Right lobe of liver (tissue), 6 donors: ENCODE results near the gene C2orf92. TPM values are rescaled to one million over a fixed set of nuclear protein-coding genes. Genes with fewer than 3 reads are reported as not detected.

Source experiments
- ATAC-seq, 4 donors: fragments of 200-7000 bp; cut with Tn5 transposase; one replicate each; pipeline ENCODE4 v1.9.1; 2020; ENCODE audit warnings: mild to moderate bottlenecking in 4 of 4, moderate library complexity in 4 of 4
- DNase-seq, 3 donors: peaks; one replicate each; pipeline ENCODE4 v3.0.0-alpha.2; 2020
- H3K27ac ChIP-seq, 3 donors: fragments of 200-600 bp; one replicate each; pipeline ENCODE4 v1.8.0; 2022
- H3K27me3 ChIP-seq, 2 donors: fragments of 200-600 bp; one replicate each; pipeline ENCODE4 v1.8.0; 2022
- H3K36me3 ChIP-seq, 4 donors: fragments of 200-600 bp; sonication (generic) in 1 of 4; one replicate each; pipeline versions ENCODE4 v1.5.1 to v1.8.0; 2017 to 2022; ENCODE audit warnings: control low read depth in 1 of 4
- H3K4me1 ChIP-seq, 4 donors: fragments of 200-600 bp; sonication (generic) in 1 of 4; one replicate each; pipeline versions ENCODE4 v1.5.1 to v1.8.0; 2017 to 2022; ENCODE audit warnings: control low read depth in 1 of 4
- H3K4me3 ChIP-seq, 3 donors: fragments of 200-600 bp; one replicate each; pipeline ENCODE4 v1.8.0; 2022
- H3K9me3 ChIP-seq, 4 donors: fragments of 200-600 bp; sonication (generic) in 1 of 4; one replicate each; pipeline versions ENCODE4 v1.5.1 to v1.8.0; 2017 to 2022; ENCODE audit warnings: control low read depth in 1 of 4
- CTCF ChIP-seq, 4 donors: fragments of 200-600 bp in 3 of 4; fragments of 450-650 bp in 1 of 4; IDR thresholded peaks; one replicate each; pipeline versions ENCODE4 v1.5.1 to v1.8.0; 2016 to 2022; ENCODE audit warnings: antibody characterized with exemption in 4 of 4, mild to moderate bottlenecking in 2 of 4
- POLR2A ChIP-seq: fragments of 450-650 bp; IDR thresholded peaks from one replicate; pipeline ENCODE4 v1.6.1; 2017; ENCODE audit warnings: antibody characterized with exemption, mild to moderate bottlenecking
- WGBS: methylation state at CpG from one replicate; pipeline ENCODE4 v1.1.6; 2018; ENCODE audit warnings: low coverage, low lambda C conversion rate; ENCODE audit not compliant: insufficient coverage; ENCODE audit errors: missing lambda C conversion rate; 5-methylcytosine and 5-hydroxymethylcytosine counted together
- intact Hi-C, 2 donors: fragments of 100-400 bp; cut with DNase I; formaldehyde crosslinking; loops; one replicate each; pipeline versions ENCODE4 v1.11.2 to v1.14.1; 2022
- total RNA-seq, 6 experiments: library from RNA; depleted of rRNA in 2 of 6; stranded (reverse); fragments of >200 nt in 2 of 6; fragmentation: NEBNext Ultra II Directional in 3 of 6; extraction: Animal tissue kit (Norgen Biotek cat#: 25700) in 3 of 6; gene quantifications; one replicate each; pipeline versions ENCODE4 v1.1.0 to v1.2.4, GENCODE V29; 2016 to 2023
- donor health status: DM: no; HTN: yes; CAD: no.
- donor health status: DM: no; HTN: no; CAD: no.
- donor health status: DM: no; HTN: no; CAD: no.
- donor health status: DM: no; HTN: yes; CAD: no.
- donor health status: DM: no; HTN: yes; CAD: no.

The C2orf92 gene
- total RNA-seq, 6 experiments from 2014 or later, result 2.0 to 12.8 (median 4.4) TPM

- peak in 1 of 3 donors; percentile 12 for DNase-seq
Measured at GRCh38 chr2:97714084-97714949, 44.8 kb downstream of the C2orf92 start.

GRCh38 chr2:97714950-97715652 lies 45.6 kb downstream of the C2orf92 start:
- H3K4me3 ChIP-seq, result no peak overlapping the region
- no peaks in the 10 kb centered on the region for H3K9me3 ChIP-seq
- H3K36me3 ChIP-seq, result no peaks in the 10 kb centered on the region
- WGBS, result 56% methylated on average over 2 of the region's 13 CpGs
- no peak overlapping the region for H3K27ac ChIP-seq
- no peak for ATAC-seq
- TF ChIP-seq POLR2A (no peak), CTCF (IDR thresholded peaks at IDR 0.05) (no peak)
- DNase-seq, result peak; percentile 10 to 31 (median 12)
- intact Hi-C loops, result no loop called here
- H3K27me3 ChIP-seq, result no peaks in the 10 kb centered on the region
- no peaks in the 10 kb centered on the region for H3K4me1 ChIP-seq

More at GRCh38 chr2:97714084-97714949, 44.8 kb downstream of the C2orf92 start:
- intact Hi-C loops, result no loop called here
- WGBS, result 56% methylated on average over 5 of the region's 17 CpGs
- TF ChIP-seq POLR2A, result no peak
- ATAC-seq, result no peak
- no peak overlapping the region for H3K27ac ChIP-seq
- H3K36me3 ChIP-seq, result no peaks in the 10 kb centered on the region
- H3K9me3 ChIP-seq, result no peaks in the 10 kb centered on the region
- H3K4me1 ChIP-seq, result no peaks in the 10 kb centered on the region
- H3K27me3 ChIP-seq, result no peaks in the 10 kb centered on the region
- peak overlapping the region in 1 of 3 donors; percentile 4 for H3K4me3 ChIP-seq

- H3K27ac ChIP-seq, result no peak overlapping the region
- H3K4me3 ChIP-seq, result no peak overlapping the region
- H3K9me3 ChIP-seq, result no peaks in the 10 kb centered on the region
- WGBS, result 38% methylated on average over 4 of the region's 9 CpGs
- no peaks in the 10 kb centered on the region for H3K27me3 ChIP-seq
- TF ChIP-seq POLR2A, result no peak
- no peak for TF ChIP-seq CTCF (IDR thresholded peaks at IDR 0.05)
- no peaks in the 10 kb centered on the region for H3K4me1 ChIP-seq
- DNase-seq (peak; percentile 7 to 31 (median 29)), ATAC-seq (no peak)
- no peaks in the 10 kb centered on the region for H3K36me3 ChIP-seq
- intact Hi-C loops, result no loop called here
Measured at GRCh38 chr2:97715951-97716694, 46.6 kb downstream of the C2orf92 start.

GRCh38 chr2:97716695-97717612 lies 47.4 kb downstream of the C2orf92 start:
- H3K9me3 ChIP-seq, result no peaks in the 10 kb centered on the region
- H3K4me3 ChIP-seq, result no peak overlapping the region
- H3K27me3 ChIP-seq, result no peaks in the 10 kb centered on the region
- intact Hi-C loops, result no loop called here
- WGBS, result 70% methylated on average over 11 of the region's 21 CpGs
- no peak for ATAC-seq
- H3K27ac ChIP-seq, result no peak overlapping the region
- H3K4me1 ChIP-seq, result no peaks in the 10 kb centered on the region
- peak; percentile 10 to 32 (median 27) for DNase-seq
- TF ChIP-seq POLR2A (no peak), CTCF (IDR thresholded peaks at IDR 0.05) (no peak)
- no peaks in the 10 kb centered on the region for H3K36me3 ChIP-seq
